KMS-11 (cell line): ENCODE data around the gene LINC01488.

Source experiments
- H2AFZ ChIP-seq: fragments of 200-600 bp; sonication (generic); 2 replicates; pipeline ENCODE4 v1.6.1; 2016; ENCODE audit warnings: antibody characterized with exemption, mixed run types, low read depth
- H3K27ac ChIP-seq: fragments of 200-600 bp; sonication (generic); 2 replicates; pipeline ENCODE4 v1.6.1; 2016; ENCODE audit warnings: mild to moderate bottlenecking, mixed run types
- H3K27me3 ChIP-seq: fragments of 200-600 bp; sonication (generic); 2 replicates; pipeline ENCODE4 v1.6.1; 2017; ENCODE audit warnings: mild to moderate bottlenecking, low read depth, mixed run types, moderate library complexity; ENCODE audit not compliant: insufficient read depth
- H3K36me3 ChIP-seq: fragments of 200-600 bp; sonication (generic); 2 replicates; pipeline ENCODE4 v1.6.1; 2017; ENCODE audit warnings: mild to moderate bottlenecking, mixed run types; ENCODE audit not compliant: insufficient read depth
- H3K4me1 ChIP-seq: fragments of 200-600 bp; sonication (generic); 2 replicates; pipeline ENCODE4 v1.6.1; 2016; ENCODE audit warnings: mild to moderate bottlenecking, low read depth, mixed run types; ENCODE audit not compliant: poor library complexity, severe bottlenecking
- H3K4me2 ChIP-seq: fragments of 200-600 bp; sonication (generic); 2 replicates; pipeline ENCODE4 v1.7.0; 2016; ENCODE audit warnings: mild to moderate bottlenecking, mixed run types
- H3K4me3 ChIP-seq: fragments of 200-600 bp; sonication (generic); IDR thresholded peaks from 2 replicates; pipeline ENCODE4 v1.6.1; 2017; ENCODE audit warnings: low read depth, low read length, mixed read lengths; ENCODE audit not compliant: insufficient read depth
- H3K79me2 ChIP-seq: fragments of 200-600 bp; sonication (generic); 2 replicates; pipeline ENCODE4 v1.6.1; 2016; ENCODE audit warnings: low read depth, mixed run types; ENCODE audit not compliant: insufficient read depth
- H3K9ac ChIP-seq: fragments of 200-600 bp; sonication (generic); 2 replicates; pipeline ENCODE4 v1.6.1; 2016; ENCODE audit warnings: mild to moderate bottlenecking, mixed run types
- H4K20me1 ChIP-seq: fragments of 200-600 bp; sonication (generic); 2 replicates; pipeline ENCODE4 v1.6.1; 2016; ENCODE audit warnings: mild to moderate bottlenecking, mixed run types; ENCODE audit not compliant: insufficient read depth
- TF ChIP-seq, protein P1 (sequence below): fragments of 200-600 bp; sonication (generic); conservative IDR thresholded peaks from 2 replicates; pipeline ENCODE4 v1.6.1; 2017; ENCODE audit warnings: low read depth, mild to moderate bottlenecking, antibody characterized with exemption, low read length, moderate library complexity, mixed read lengths

The LINC01488 gene

DNA sequence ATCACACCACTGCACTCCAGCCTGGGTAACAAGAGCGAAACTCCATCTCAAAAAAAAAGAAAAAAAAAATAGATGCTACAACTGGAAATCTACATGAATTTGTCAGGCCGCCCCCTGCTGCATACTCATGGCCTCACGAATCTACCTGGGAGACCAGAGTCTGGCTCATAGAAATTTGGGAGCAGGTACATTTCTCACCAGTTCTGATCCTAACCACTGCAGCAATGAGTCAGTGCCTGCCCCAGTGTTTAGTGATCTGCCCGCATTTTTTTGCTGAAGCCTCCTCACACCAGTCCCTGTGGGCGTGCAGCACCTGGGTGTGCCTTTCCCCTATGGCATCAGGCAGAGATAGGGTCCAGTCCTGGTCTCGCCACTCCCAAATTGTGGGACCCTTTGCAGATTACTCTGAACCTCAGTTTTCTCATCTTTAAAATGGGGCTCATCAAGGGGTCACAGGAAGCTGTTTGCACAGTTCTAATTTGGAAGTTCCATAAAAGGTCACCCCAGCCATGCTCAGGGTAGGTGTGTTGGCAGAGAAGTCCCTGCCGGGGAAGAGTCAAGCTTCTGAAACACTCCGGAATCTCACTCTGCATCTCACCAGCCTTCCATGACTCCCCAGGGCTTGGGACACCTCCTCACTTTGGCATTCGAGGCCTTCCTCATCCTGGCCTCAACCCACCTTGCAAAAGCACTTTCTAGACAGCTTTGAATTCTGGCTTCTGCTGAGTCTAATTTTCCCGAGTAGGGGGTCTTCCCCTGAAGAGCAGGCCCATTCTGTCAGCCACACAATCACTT, 39.3 kb upstream of the LINC01488 start:
- H3K27me3 ChIP-seq, result peaks cover 12% of the 10 kb centered on the region; the same call in 1 of the 2 replicates
- H3K9ac ChIP-seq, result no peak overlapping the region

GRCh38 chr11:69442807-69443137, 38.7 kb upstream of the LINC01488 start:
- H3K4me2 ChIP-seq, result no peak overlapping the region
- H3K36me3 ChIP-seq, result no peaks in the 10 kb centered on the region
- no peak overlapping the region for H2AFZ ChIP-seq
- H3K9ac ChIP-seq, result no peak overlapping the region
- H3K27me3 ChIP-seq, result peaks cover 11% of the 10 kb centered on the region; the same call in 1 of the 2 replicates
- TF ChIP-seq, protein P1, sequence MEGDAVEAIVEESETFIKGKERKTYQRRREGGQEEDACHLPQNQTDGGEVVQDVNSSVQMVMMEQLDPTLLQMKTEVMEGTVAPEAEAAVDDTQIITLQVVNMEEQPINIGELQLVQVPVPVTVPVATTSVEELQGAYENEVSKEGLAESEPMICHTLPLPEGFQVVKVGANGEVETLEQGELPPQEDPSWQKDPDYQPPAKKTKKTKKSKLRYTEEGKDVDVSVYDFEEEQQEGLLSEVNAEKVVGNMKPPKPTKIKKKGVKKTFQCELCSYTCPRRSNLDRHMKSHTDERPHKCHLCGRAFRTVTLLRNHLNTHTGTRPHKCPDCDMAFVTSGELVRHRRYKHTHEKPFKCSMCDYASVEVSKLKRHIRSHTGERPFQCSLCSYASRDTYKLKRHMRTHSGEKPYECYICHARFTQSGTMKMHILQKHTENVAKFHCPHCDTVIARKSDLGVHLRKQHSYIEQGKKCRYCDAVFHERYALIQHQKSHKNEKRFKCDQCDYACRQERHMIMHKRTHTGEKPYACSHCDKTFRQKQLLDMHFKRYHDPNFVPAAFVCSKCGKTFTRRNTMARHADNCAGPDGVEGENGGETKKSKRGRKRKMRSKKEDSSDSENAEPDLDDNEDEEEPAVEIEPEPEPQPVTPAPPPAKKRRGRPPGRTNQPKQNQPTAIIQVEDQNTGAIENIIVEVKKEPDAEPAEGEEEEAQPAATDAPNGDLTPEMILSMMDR, result no peak
- H4K20me1 ChIP-seq, result no peaks in the 10 kb centered on the region
- no peaks in the 10 kb centered on the region for H3K4me1 ChIP-seq
- no peaks in the 10 kb centered on the region for H3K79me2 ChIP-seq
- H3K4me3 ChIP-seq, result no peak overlapping the region
- H3K27ac ChIP-seq, result no peak overlapping the region

More for the DNA sequence above, 39.3 kb upstream of the LINC01488 start:
- H3K27ac ChIP-seq, result no peak overlapping the region
- H3K4me1 ChIP-seq, result no peaks in the 10 kb centered on the region
- H3K36me3 ChIP-seq, result no peaks in the 10 kb centered on the region
- H3K4me3 ChIP-seq, result no peak overlapping the region
- TF ChIP-seq, protein P1, result no peak
- H3K79me2 ChIP-seq, result no peaks in the 10 kb centered on the region
- no peaks in the 10 kb centered on the region for H4K20me1 ChIP-seq
- H2AFZ ChIP-seq, result no peak overlapping the region
- H3K4me2 ChIP-seq, result no peak overlapping the region

GRCh38 chr11:69443138-69443967, 38.1 kb upstream of the LINC01488 start:
- TF ChIP-seq, protein P1, result no peak
- H3K9ac ChIP-seq, result no peak overlapping the region
- no peaks in the 10 kb centered on the region for H3K79me2 ChIP-seq
- no peak overlapping the region for H3K27ac ChIP-seq
- peaks cover 11% of the 10 kb centered on the region; the same call in 1 of the 2 replicates for H3K27me3 ChIP-seq
- no peak overlapping the region for H2AFZ ChIP-seq
- H4K20me1 ChIP-seq, result no peaks in the 10 kb centered on the region
- H3K4me2 ChIP-seq, result no peak overlapping the region
- H3K4me1 ChIP-seq, result no peaks in the 10 kb centered on the region
- no peaks in the 10 kb centered on the region for H3K36me3 ChIP-seq
- H3K4me3 ChIP-seq, result no peak overlapping the region

GRCh38 chr11:69443968-69444364, 37.5 kb upstream of the LINC01488 start:
- TF ChIP-seq, protein P1, result no peak
- H3K36me3 ChIP-seq, result no peaks in the 10 kb centered on the region
- no peak overlapping the region for H3K9ac ChIP-seq
- H2AFZ ChIP-seq, result no peak overlapping the region
- no peak overlapping the region for H3K4me3 ChIP-seq
- peaks cover 11% of the 10 kb centered on the region; the same call in 1 of the 2 replicates for H3K27me3 ChIP-seq
- no peak overlapping the region for H3K27ac ChIP-seq
- H3K4me2 ChIP-seq, result no peak overlapping the region
- no peaks in the 10 kb centered on the region for H4K20me1 ChIP-seq
- no peaks in the 10 kb centered on the region for H3K79me2 ChIP-seq
- no peaks in the 10 kb centered on the region for H3K4me1 ChIP-seq
